Measurements from ENCODE around the gene ARMC6.

DNA sequence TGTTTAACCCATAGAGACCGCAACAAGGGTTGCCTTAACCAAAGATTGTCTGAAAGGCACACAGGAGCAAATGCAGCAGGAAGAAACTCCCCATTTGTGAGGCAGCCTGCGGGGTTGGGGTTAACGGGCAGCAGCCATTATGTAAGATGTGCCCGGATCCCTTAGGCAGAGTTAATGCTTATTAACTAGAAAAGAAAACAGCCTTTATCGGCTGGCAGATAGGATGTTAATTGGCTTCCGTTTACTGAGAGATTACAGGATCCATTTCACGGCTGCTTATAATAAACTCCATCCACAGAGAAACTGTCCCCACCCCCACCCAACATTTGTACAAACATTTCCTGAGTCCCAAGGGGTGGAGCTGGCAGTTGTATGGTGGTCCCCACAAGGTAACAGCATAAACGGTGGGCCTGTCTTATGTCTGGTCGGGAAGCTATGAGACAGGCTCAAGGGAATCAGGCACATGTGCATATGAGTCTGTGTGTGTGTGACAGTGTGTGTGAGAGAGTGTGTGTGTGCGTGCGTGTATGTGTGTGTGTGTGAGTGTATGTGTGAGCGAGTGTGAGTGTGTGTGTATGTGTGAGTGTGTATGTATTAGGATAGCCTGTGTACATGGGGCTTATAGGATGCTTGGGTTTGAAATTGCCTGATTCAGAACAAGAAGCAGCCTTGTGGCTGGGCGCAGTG is 40.9 kb downstream of the ARMC6 start:
- TF ChIP-seq EZH2phosphoT487 (IDR thresholded peaks at IDR 0.05; ENCODE audit: low read length) (no peak), CTCF (IDR thresholded peaks at IDR 0.05; ENCODE audit: low read length) (no peak), EZH2 (optimal IDR thresholded peaks at IDR 0.05; ENCODE audit: low read depth, low read length) (no peak)

Data from MM.1S (cell line).